ENCODE results near the gene BABAM2. TPM values are rescaled to one million over a fixed set of nuclear protein-coding genes. Genes with fewer than 3 reads are reported as not detected.

The BABAM2 gene
- total and polyA plus RNA-seq, 9 of the 15 experiments (the other 6 are each of a cell fraction or from before 2014, with no cell fraction given): 10.9 to 37.4 (median 25.6) TPM

DNA sequence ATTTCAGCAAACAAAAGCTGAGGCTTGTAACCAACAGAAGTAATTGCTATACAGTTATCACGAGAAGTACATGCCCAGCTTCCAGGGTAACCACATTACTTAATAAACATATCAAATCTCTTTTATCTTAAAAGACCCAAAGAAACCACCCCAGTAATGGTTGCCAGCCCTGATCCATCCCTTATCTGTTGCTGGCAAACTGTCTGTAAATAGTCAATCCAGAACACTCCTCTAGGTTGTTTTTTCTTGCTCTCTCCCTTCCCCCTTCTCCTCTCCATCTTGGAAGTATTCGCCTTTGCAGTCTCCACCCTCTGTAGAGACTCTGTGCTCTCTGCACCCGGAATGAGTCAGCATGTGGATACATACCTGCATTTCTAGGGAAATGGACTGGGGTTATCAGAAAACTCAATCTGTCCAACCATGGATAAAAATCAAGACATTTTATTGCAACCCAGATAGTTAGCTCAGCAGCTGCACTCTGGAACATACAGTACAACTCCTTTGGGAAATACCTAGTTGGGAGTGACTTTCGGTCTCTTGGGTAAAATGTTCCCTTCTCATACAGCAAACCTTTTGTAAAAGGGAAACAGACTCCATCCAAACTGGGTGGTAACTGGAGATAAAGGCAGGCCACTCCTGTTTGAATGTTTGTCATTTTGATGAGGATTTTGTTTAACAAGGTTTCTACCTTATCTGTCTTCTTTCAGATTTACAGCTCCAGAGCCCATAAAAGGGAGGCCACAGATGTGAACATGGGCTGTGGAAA is 378.7 kb downstream of the BABAM2 start (continued):
- TF ChIP-seq, protein P1, sequence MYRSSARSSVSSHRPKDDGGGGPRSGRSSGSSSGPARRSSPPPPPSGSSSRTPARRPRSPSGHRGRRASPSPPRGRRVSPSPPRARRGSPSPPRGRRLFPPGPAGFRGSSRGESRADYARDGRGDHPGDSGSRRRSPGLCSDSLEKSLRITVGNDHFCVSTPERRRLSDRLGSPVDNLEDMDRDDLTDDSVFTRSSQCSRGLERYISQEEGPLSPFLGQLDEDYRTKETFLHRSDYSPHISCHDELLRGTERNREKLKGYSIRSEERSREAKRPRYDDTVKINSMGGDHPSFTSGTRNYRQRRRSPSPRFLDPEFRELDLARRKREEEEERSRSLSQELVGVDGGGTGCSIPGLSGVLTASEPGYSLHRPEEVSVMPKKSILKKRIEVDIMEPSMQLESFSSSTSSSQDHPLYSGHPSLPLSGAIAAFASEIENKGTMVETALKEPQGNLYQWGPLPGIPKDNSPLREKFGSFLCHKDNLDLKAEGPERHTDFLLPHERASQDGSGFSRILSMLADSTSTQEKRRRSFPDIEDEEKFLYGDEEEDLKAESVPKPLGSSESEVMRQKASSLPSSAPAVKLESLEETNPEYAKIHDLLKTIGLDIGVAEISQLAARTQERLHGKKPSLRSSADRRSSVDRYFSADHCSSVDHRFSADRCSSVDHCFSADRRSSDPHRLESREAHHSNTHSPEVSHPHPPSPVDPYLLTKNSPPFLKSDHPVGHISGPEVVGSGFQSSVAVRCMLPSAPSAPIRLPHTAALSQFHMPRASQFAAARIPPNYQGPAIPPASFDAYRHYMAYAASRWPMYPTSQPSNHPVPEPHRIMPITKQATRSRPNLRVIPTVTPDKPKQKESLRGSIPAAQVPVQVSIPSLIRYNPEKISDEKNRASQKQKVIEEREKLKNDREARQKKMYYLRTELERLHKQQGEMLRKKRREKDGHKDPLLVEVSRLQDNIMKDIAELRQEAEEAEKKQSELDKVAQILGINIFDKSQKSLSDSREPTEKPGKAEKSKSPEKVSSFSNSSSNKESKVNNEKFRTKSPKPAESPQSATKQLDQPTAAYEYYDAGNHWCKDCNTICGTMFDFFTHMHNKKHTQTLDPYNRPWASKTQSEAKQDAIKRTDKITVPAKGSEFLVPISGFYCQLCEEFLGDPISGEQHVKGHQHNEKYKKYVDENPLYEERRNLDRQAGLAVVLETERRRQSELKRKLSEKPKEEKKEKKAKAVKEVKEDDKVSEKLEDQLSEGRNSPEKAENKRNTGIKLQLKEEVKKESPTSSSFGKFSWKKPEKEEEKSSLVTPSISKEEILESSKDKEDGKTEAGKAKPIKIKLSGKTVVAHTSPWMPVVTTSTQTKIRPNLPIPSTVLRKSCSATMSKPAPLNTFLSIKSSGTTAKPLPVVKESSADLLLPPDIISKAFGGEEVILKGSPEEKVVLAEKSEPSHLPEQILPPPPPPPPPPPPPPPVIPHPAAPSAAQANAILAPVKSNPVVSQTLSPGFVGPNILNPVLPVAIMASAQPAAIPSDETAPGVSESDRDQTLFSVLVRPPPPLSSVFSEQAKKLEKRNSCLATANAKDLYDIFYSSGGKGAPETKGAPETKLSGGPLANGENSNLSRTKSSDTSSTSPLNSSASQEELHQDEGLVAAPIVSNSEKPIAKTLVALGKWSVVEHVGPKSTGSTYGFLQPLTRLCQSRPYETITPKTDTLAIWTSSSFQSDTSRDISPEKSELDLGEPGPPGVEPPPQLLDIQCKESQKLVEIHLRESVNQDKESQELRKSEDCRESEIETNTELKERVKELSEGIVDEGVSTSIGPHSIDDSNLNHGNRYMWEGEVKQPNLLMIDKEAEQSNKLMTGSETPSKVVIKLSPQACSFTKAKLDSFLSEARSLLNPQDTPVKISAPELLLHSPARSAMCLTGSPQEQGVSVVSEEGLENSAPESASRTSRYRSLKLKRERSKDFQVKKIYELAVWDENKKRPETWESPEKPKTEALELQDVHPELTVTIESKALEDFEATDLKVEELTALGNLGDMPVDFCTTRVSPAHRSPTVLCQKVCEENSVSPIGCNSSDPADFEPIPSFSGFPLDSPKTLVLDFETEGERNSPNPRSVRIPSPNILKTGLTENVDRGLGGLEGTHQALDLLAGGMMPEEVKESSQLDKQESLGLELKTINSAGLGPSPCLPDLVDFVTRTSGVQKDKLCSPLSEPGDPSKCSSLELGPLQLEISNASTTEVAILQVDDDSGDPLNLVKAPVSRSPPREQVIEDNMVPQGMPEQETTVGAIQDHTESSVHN (IDR thresholded peaks at IDR 0.05; ENCODE audit: borderline replicate concordance in 1 of 2, low read depth in 1 of 2): no peak
- no peak for TF ChIP-seq MBD2 (IDR thresholded peaks at IDR 0.05; ENCODE audit: borderline replicate concordance, low read depth)
- peak; percentile 76 for TF ChIP-seq EP300 (IDR thresholded peaks at IDR 0.05; ENCODE audit: low read length)
- TF ChIP-seq NFE2 (IDR thresholded peaks at IDR 0.05; ENCODE audit: low read depth): peak; percentile 92
- TF ChIP-seq ETV5 (CRISPR knock-in tag; IDR thresholded peaks at IDR 0.05; ENCODE audit: low read depth): 0 out of 2 replicates have a peak, but pooled peaks have one; percentile 17
- TF ChIP-seq ZNF197 (CRISPR knock-in tag; IDR thresholded peaks at IDR 0.05; ENCODE audit: low read depth): no peak
- TF ChIP-seq, protein P2, sequence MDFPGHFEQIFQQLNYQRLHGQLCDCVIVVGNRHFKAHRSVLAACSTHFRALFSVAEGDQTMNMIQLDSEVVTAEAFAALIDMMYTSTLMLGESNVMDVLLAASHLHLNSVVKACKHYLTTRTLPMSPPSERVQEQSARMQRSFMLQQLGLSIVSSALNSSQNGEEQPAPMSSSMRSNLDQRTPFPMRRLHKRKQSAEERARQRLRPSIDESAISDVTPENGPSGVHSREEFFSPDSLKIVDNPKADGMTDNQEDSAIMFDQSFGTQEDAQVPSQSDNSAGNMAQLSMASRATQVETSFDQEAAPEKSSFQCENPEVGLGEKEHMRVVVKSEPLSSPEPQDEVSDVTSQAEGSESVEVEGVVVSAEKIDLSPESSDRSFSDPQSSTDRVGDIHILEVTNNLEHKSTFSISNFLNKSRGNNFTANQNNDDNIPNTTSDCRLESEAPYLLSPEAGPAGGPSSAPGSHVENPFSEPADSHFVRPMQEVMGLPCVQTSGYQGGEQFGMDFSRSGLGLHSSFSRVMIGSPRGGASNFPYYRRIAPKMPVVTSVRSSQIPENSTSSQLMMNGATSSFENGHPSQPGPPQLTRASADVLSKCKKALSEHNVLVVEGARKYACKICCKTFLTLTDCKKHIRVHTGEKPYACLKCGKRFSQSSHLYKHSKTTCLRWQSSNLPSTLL (IDR thresholded peaks at IDR 0.05): no peak
- no peak for TF ChIP-seq DNMT1 (IDR thresholded peaks at IDR 0.05)
- TF ChIP-seq, protein P3, sequence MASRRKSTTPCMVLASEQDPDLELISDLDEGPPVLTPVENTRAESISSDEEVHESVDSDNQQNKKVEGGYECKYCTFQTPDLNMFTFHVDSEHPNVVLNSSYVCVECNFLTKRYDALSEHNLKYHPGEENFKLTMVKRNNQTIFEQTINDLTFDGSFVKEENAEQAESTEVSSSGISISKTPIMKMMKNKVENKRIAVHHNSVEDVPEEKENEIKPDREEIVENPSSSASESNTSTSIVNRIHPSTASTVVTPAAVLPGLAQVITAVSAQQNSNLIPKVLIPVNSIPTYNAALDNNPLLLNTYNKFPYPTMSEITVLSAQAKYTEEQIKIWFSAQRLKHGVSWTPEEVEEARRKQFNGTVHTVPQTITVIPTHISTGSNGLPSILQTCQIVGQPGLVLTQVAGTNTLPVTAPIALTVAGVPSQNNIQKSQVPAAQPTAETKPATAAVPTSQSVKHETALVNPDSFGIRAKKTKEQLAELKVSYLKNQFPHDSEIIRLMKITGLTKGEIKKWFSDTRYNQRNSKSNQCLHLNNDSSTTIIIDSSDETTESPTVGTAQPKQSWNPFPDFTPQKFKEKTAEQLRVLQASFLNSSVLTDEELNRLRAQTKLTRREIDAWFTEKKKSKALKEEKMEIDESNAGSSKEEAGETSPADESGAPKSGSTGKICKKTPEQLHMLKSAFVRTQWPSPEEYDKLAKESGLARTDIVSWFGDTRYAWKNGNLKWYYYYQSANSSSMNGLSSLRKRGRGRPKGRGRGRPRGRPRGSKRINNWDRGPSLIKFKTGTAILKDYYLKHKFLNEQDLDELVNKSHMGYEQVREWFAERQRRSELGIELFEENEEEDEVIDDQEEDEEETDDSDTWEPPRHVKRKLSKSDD (conservative IDR thresholded peaks at IDR 0.05; ENCODE audit: low read length): 0 out of 2 replicates have a peak, but pooled peaks have one; percentile 38
- peak; percentile 92 for TF ChIP-seq TAL1 (IDR thresholded peaks at IDR 0.05)
- TF ChIP-seq ZNF717 (CRISPR knock-in tag; IDR thresholded peaks at IDR 0.05): no peak
